Activated CD8-positive, alpha-beta T cell treated with anti-CD3 and anti-CD28 coated beads for 36 hours (primary cell): ENCODE data around the gene GPR34. TPM values are rescaled to one million over a fixed set of nuclear protein-coding genes. Genes with fewer than 3 reads are reported as not detected.

Source experiments
- ATAC-seq: fragments of 200-7000 bp; cut with Tn5 transposase; one replicate; pipeline ENCODE4 v1.10.0; 2021; ENCODE audit warnings: mild to moderate bottlenecking, moderate library complexity
- CTCF ChIA-PET: fragments of 350-600 bp; sonication (Branson Sonifier 250); formaldehyde crosslinking; loops from one replicate; lab custom pipeline; 2021; ENCODE audit warnings: antibody characterized with exemption; lab: Charles Lee
- POLR2A ChIA-PET: fragments of 350-600 bp; sonication (Branson Sonifier 250); formaldehyde crosslinking; loops from one replicate; lab custom pipeline; 2021; ENCODE audit warnings: antibody characterized with exemption; lab: Charles Lee
- DNase-seq: peaks from one replicate; pipeline ENCODE4 v3.0.0-alpha.2; 2020
- H3K27ac Mint-ChIP-seq: one replicate; pipeline ENCODE4 v1.8.0; 2021; ENCODE audit warnings: mild to moderate bottlenecking, mixed read lengths
- H3K27me3 Mint-ChIP-seq: one replicate; pipeline ENCODE4 v1.8.0; 2021; ENCODE audit warnings: mixed read lengths
- H3K36me3 Mint-ChIP-seq: one replicate; pipeline ENCODE4 v1.8.0; 2021; ENCODE audit warnings: low read depth, mixed read lengths
- H3K4me1 Mint-ChIP-seq: one replicate; pipeline ENCODE4 v1.8.0; 2021; ENCODE audit warnings: low read depth, mixed read lengths
- H3K4me3 Mint-ChIP-seq: one replicate; pipeline ENCODE4 v1.8.0; 2021; ENCODE audit warnings: mild to moderate bottlenecking, moderate library complexity, mixed read lengths
- H3K9me3 Mint-ChIP-seq: one replicate; pipeline ENCODE4 v1.8.0; 2021; ENCODE audit warnings: mixed read lengths
- CTCF ChIP-seq: fragments of 200-600 bp; IDR thresholded peaks from one replicate; pipeline ENCODE4 v1.8.0; 2022; ENCODE audit warnings: antibody characterized with exemption, mild to moderate bottlenecking
- intact Hi-C: fragments of 100-400 bp; cut with micrococcal nuclease; formaldehyde crosslinking; loops from one replicate; pipeline ENCODE4 v1.10.0; 2022
- total RNA-seq, 2 experiments: library from RNA; stranded (reverse); gene quantifications; one replicate each; pipeline ENCODE4 v1.2.3, GENCODE V29; 2021

The GPR34 gene
- total RNA-seq, 2 experiments from 2014 or later: 0.52 to 0.65 TPM

DNA sequence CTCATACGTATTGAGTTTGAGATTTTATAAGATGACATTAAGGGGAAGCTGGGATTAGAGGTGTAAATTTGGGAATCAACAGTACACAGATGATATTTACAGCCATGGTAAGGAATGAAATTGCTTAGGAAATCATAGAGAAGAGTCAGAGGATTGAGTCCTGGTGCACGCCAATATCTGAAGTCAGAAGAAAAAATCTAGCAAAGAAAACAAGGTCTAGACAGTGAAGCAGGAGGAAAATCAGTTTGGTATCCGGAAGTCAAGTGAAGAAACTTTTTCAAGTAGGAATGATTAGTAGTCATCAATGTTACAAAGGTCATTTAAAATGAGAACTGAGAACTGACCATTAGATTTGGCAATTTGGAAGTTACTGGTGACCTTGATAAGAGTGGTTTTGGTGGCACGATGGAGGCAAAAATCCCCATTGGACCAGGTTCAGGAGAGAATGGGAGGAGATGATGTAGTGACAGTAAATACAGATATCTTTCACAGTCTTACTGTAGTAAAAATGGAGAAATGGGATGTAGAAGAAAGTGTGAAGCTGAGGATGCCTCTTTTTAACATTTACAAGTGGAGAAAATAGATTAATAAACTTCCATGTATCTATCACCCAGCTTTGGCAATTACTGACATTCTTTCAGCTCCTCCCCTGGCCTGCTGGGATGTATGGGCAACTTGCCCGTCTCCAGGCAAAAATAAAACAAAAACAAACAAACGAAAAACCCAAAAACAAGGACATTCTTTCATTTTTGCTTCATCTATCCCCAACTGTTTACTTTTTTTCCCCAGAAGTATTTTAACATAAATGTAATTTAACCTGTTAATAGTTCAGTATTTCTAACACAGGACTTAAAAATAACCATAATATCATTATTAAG lies 11.4 kb upstream of the GPR34 start:
- H3K4me1 Mint-ChIP-seq: peaks cover 12% of the 10 kb centered on the region
- ChIA-PET CTCF (no interaction called here), POLR2A (interaction anchor here (0.6 kb wide), 1 partner anchor 58 kb away, joined by 4 read pairs; no protein-coding TSS in a partner anchor)
- H3K9me3 Mint-ChIP-seq: no peaks in the 10 kb centered on the region
- no peak overlapping the region for H3K27ac Mint-ChIP-seq
- no peak for TF ChIP-seq CTCF
- ATAC-seq (no peak), DNase-seq (no peak)
- H3K27me3 Mint-ChIP-seq: no peaks in the 10 kb centered on the region
- H3K4me3 Mint-ChIP-seq: no peak overlapping the region
- H3K36me3 Mint-ChIP-seq: peaks cover 10% of the 10 kb centered on the region
- intact Hi-C loops: no loop called here

DNA sequence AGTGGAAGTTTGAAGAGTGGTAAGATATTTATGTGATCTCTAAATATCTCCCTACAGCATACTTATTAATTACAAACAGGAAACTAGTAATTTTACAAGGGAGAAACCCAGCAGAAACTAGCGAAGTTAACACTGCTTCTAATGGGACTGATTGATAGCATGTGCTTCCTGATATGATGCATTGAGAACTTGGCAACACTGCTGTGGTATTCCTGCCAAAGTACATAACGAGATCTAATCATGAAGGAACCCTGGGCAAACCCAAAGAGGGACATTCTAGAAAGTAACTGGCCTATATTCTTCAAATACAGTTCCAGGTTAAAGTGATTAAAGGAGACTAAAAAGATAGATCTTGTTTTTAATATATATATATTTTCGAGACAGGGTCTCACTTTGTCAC lies 4.6 kb upstream of the GPR34 start:
- ChIA-PET POLR2A (no interaction called here), CTCF (no interaction called here)
- ATAC-seq (no peak), DNase-seq (no peak)
- no peak overlapping the region for H3K4me3 Mint-ChIP-seq
- no peak for TF ChIP-seq CTCF
- no peaks in the 10 kb centered on the region for H3K9me3 Mint-ChIP-seq
- H3K36me3 Mint-ChIP-seq: peaks cover 3% of the 10 kb centered on the region
- no peak overlapping the region for H3K27ac Mint-ChIP-seq
- intact Hi-C loops: no loop called here
- H3K4me1 Mint-ChIP-seq: peaks cover 19% of the 10 kb centered on the region
- H3K27me3 Mint-ChIP-seq: no peaks in the 10 kb centered on the region

DNA sequence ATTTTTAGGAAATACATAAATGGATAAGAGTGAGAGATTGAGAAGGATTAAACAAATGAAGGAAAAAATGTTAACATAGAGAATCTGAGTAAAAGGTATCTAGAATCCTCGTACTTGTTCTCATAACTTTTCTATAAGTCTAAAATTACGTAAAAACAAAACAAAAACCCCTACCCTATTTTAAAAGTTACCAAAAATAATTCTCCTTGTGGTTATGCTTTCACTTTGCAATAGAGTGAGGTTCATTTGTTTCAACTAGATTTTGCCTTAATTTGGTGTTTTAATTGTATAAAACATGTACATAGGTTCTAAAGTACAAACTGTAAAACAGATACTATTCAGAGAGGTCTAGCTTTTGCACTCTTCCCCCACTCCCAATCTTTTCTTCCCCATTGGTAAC lies 3.8 kb upstream of the GPR34 start:
- Mint-ChIP-seq H3K36me3 (peaks cover 2% of the 10 kb centered on the region), H3K4me3 (no peak overlapping the region), H3K4me1 (peaks cover 23% of the 10 kb centered on the region), H3K9me3 (no peaks in the 10 kb centered on the region), H3K27me3 (no peaks in the 10 kb centered on the region), H3K27ac (no peak overlapping the region)
- CTCF ChIA-PET: interaction anchor here (0.6 kb wide), 1 partner anchor 123 kb away, joined by 3 read pairs; no protein-coding TSS in a partner anchor
- no peak for TF ChIP-seq CTCF
- POLR2A ChIA-PET: no interaction called here
- DNase-seq: no peak
- intact Hi-C loops: no loop called here
- no peak for ATAC-seq

DNA sequence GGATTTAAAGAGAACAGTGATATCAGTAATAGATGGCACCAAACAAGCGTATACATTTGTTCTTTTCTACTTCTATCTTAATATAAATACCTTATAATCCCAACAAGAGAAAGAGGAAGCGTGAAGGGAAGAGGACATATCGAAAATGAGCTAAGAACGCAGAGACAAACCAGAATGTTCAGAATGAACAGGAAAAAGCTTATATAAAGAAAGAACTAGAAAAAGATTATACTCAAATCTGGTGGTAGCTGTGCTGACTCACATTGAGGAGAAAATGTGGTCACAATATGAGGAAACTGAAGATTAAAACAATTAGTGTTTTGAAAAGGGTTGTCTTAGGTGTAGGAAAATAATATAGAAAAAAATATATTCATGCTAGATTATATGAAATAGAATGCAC lies 2.0 kb upstream of the GPR34 start:
- no peaks in the 10 kb centered on the region for H3K27me3 Mint-ChIP-seq
- ATAC-seq: peak; percentile 55
- no peak for TF ChIP-seq CTCF
- H3K9me3 Mint-ChIP-seq: no peaks in the 10 kb centered on the region
- CTCF ChIA-PET: interaction anchor here (0.9 kb wide), 1 partner anchor 21 kb away, joined by 4 read pairs; no protein-coding TSS in a partner anchor
- H3K4me1 Mint-ChIP-seq: peaks cover 29% of the 10 kb centered on the region
- no peak overlapping the region for H3K4me3 Mint-ChIP-seq
- POLR2A ChIA-PET: no interaction called here
- H3K27ac Mint-ChIP-seq: no peak overlapping the region
- intact Hi-C loops: no loop called here
- H3K36me3 Mint-ChIP-seq: no peaks in the 10 kb centered on the region
- DNase-seq: no peak

GRCh38 chrX:41688156-41688555 lies 617 bp upstream of the GPR34 start:
- POLR2A ChIA-PET: no interaction called here
- Mint-ChIP-seq H3K36me3 (no peaks in the 10 kb centered on the region), H3K27ac (no peak overlapping the region), H3K9me3 (no peaks in the 10 kb centered on the region), H3K27me3 (no peaks in the 10 kb centered on the region), H3K4me1 (peaks cover 38% of the 10 kb centered on the region), H3K4me3 (peak overlapping the region; percentile 40)
- no peak for DNase-seq
- no peak for ATAC-seq
- CTCF ChIA-PET: interaction anchor here (0.6 kb wide), 1 partner anchor 392 kb away, joined by 3 read pairs; no protein-coding TSS in a partner anchor
- intact Hi-C loops: no loop called here
- no peak for TF ChIP-seq CTCF
